ENCODE results near the gene RNASEL.

Gene RNASEL

DNA sequence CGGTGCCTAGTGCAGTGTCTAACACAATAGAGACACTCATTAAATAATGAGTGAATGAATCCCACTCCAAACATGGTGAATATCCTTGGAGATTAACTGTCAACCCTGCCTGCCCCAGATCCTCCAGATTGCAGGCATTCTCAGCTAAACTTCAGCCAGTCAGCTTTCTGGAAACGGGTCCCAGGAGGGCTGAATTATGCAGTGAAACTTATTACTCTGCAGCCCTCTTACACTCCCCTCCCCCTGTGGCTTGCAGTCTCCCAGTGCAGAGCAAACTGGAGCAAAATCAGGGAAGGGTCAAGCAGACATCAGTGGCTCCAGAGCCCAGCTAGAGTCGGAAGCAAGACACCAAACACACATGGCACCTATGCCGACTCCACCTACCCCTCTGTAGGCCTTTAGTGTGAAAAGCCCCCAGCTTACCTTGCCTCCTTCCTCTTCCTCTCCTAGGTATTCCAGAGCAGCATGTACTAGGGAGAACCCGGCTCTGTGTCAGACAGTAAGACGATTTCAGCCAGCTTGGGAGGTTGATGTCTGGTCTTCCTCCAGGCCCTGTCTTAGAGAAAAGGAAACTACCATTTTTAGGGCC lies 21.6 kb upstream of the RNASEL start (continued):
- TF ChIP-seq, protein P1, sequence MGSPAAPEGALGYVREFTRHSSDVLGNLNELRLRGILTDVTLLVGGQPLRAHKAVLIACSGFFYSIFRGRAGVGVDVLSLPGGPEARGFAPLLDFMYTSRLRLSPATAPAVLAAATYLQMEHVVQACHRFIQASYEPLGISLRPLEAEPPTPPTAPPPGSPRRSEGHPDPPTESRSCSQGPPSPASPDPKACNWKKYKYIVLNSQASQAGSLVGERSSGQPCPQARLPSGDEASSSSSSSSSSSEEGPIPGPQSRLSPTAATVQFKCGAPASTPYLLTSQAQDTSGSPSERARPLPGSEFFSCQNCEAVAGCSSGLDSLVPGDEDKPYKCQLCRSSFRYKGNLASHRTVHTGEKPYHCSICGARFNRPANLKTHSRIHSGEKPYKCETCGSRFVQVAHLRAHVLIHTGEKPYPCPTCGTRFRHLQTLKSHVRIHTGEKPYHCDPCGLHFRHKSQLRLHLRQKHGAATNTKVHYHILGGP (tag by site-specific recombination; IDR thresholded peaks at IDR 0.05), result no peak
- TF ChIP-seq ZNF146 (tag by site-specific recombination; IDR thresholded peaks at IDR 0.05) (no peak), ZNF830 (tag by site-specific recombination; IDR thresholded peaks at IDR 0.05; ENCODE audit: low read depth) (no peak), ZBTB7A (tag by site-specific recombination; IDR thresholded peaks at IDR 0.05; ENCODE audit: low read depth) (no peak), ZNF670 (tag by site-specific recombination; IDR thresholded peaks at IDR 0.05; ENCODE audit: low read depth) (no peak), ZNF274 (IDR thresholded peaks at IDR 0.05; ENCODE audit: low read length) (no peak), ZNF274 (tag by site-specific recombination; IDR thresholded peaks at IDR 0.05; ENCODE audit: borderline replicate concordance) (no peak), TRIM28 (IDR thresholded peaks at IDR 0.05; ENCODE audit: borderline replicate concordance, low read length) (0 out of 2 replicates have a peak, but pooled peaks have one; percentile 25), ZNF48 (tag by site-specific recombination; IDR thresholded peaks at IDR 0.05) (no peak), ZSCAN30 (tag by site-specific recombination; IDR thresholded peaks at IDR 0.05) (no peak), ZNF664 (tag by site-specific recombination; IDR thresholded peaks at IDR 0.05) (0 out of 2 replicates have a peak, but pooled peaks have one; percentile 20), KLF7 (tag by site-specific recombination; IDR thresholded peaks at IDR 0.05; ENCODE audit: borderline replicate concordance) (no peak), ZNF521 (tag by site-specific recombination; IDR thresholded peaks at IDR 0.05) (no peak), REPIN1 (tag by site-specific recombination; IDR thresholded peaks at IDR 0.05; ENCODE audit: low read depth) (no peak), ZNF416 (tag by site-specific recombination; IDR thresholded peaks at IDR 0.05) (no peak), WT1 (tag by site-specific recombination; IDR thresholded peaks at IDR 0.05) (0 out of 2 replicates have a peak, but pooled peaks have one; percentile 37), ZNF292 (tag by site-specific recombination; IDR thresholded peaks at IDR 0.05; ENCODE audit: borderline replicate concordance, low read depth) (no peak)
- TF ChIP-seq, protein P2, sequence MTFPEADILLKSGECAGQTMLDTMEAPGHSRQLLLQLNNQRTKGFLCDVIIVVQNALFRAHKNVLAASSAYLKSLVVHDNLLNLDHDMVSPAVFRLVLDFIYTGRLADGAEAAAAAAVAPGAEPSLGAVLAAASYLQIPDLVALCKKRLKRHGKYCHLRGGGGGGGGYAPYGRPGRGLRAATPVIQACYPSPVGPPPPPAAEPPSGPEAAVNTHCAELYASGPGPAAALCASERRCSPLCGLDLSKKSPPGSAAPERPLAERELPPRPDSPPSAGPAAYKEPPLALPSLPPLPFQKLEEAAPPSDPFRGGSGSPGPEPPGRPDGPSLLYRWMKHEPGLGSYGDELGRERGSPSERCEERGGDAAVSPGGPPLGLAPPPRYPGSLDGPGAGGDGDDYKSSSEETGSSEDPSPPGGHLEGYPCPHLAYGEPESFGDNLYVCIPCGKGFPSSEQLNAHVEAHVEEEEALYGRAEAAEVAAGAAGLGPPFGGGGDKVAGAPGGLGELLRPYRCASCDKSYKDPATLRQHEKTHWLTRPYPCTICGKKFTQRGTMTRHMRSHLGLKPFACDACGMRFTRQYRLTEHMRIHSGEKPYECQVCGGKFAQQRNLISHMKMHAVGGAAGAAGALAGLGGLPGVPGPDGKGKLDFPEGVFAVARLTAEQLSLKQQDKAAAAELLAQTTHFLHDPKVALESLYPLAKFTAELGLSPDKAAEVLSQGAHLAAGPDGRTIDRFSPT (tag by site-specific recombination; IDR thresholded peaks at IDR 0.05), result no peak
- TF ChIP-seq, protein P3, sequence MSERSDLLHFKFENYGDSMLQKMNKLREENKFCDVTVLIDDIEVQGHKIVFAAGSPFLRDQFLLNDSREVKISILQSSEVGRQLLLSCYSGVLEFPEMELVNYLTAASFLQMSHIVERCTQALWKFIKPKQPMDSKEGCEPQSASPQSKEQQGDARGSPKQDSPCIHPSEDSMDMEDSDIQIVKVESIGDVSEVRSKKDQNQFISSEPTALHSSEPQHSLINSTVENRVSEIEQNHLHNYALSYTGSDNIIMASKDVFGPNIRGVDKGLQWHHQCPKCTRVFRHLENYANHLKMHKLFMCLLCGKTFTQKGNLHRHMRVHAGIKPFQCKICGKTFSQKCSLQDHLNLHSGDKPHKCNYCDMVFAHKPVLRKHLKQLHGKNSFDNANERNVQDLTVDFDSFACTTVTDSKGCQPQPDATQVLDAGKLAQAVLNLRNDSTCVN (tag by site-specific recombination; optimal IDR thresholded peaks at IDR 0.05), result no peak
- TF ChIP-seq, protein P4, sequence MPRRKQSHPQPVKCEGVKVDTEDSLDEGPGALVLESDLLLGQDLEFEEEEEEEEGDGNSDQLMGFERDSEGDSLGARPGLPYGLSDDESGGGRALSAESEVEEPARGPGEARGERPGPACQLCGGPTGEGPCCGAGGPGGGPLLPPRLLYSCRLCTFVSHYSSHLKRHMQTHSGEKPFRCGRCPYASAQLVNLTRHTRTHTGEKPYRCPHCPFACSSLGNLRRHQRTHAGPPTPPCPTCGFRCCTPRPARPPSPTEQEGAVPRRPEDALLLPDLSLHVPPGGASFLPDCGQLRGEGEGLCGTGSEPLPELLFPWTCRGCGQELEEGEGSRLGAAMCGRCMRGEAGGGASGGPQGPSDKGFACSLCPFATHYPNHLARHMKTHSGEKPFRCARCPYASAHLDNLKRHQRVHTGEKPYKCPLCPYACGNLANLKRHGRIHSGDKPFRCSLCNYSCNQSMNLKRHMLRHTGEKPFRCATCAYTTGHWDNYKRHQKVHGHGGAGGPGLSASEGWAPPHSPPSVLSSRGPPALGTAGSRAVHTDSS (tag by site-specific recombination; IDR thresholded peaks at IDR 0.05), result peak; percentile 74
- TF ChIP-seq, protein P5, sequence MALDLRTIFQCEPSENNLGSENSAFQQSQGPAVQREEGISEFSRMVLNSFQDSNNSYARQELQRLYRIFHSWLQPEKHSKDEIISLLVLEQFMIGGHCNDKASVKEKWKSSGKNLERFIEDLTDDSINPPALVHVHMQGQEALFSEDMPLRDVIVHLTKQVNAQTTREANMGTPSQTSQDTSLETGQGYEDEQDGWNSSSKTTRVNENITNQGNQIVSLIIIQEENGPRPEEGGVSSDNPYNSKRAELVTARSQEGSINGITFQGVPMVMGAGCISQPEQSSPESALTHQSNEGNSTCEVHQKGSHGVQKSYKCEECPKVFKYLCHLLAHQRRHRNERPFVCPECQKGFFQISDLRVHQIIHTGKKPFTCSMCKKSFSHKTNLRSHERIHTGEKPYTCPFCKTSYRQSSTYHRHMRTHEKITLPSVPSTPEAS (tag by site-specific recombination; IDR thresholded peaks at IDR 0.05), result no peak
- TF ChIP-seq, protein P6, sequence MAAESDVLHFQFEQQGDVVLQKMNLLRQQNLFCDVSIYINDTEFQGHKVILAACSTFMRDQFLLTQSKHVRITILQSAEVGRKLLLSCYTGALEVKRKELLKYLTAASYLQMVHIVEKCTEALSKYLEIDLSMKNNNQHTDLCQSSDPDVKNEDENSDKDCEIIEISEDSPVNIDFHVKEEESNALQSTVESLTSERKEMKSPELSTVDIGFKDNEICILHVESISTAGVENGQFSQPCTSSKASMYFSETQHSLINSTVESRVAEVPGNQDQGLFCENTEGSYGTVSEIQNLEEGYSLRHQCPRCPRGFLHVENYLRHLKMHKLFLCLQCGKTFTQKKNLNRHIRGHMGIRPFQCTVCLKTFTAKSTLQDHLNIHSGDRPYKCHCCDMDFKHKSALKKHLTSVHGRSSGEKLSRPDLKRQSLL (tag by site-specific recombination; IDR thresholded peaks at IDR 0.05), result 0 out of 2 replicates have a peak, but pooled peaks have one; percentile 9
- TF ChIP-seq, protein P7, sequence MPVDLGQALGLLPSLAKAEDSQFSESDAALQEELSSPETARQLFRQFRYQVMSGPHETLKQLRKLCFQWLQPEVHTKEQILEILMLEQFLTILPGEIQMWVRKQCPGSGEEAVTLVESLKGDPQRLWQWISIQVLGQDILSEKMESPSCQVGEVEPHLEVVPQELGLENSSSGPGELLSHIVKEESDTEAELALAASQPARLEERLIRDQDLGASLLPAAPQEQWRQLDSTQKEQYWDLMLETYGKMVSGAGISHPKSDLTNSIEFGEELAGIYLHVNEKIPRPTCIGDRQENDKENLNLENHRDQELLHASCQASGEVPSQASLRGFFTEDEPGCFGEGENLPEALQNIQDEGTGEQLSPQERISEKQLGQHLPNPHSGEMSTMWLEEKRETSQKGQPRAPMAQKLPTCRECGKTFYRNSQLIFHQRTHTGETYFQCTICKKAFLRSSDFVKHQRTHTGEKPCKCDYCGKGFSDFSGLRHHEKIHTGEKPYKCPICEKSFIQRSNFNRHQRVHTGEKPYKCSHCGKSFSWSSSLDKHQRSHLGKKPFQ (tag by site-specific recombination; IDR thresholded peaks at IDR 0.05), result no peak

Data from HEK293 (cell line).